Loucy (cell line): ENCODE results near the gene DNAJC11.
"Not testable (repeated sequence)": the region's sequence is repeated elsewhere in the genome, so short reads cannot be mapped to it uniquely, and the experiment has no call there.

Source experiments
- H2AFZ ChIP-seq: fragments of 200-600 bp; sonication (generic); 2 replicates; pipeline ENCODE4 v1.6.0; 2016; ENCODE audit warnings: antibody characterized with exemption, mild to moderate bottlenecking, low read length, moderate library complexity
- H3F3A ChIP-seq: fragments of 200-600 bp; 2 replicates; pipeline ENCODE4 v1.6.0; 2016; ENCODE audit warnings: antibody characterized with exemption, low read depth, mild to moderate bottlenecking
- H3K27me3 ChIP-seq: fragments of 200-600 bp; sonication (generic); 2 replicates; pipeline ENCODE4 v1.6.1; 2014; ENCODE audit warnings: low read length, mild to moderate bottlenecking; ENCODE audit not compliant: insufficient read depth, poor library complexity, severe bottlenecking
- H3K36me3 ChIP-seq: fragments of 200-600 bp; sonication (generic); 2 replicates; pipeline ENCODE4 v1.6.1; 2016; ENCODE audit warnings: low read length; ENCODE audit not compliant: insufficient read depth
- H3K4me1 ChIP-seq: fragments of 200-600 bp; sonication (generic); 2 replicates; pipeline ENCODE4 v1.5.1; 2014; ENCODE audit warnings: low read length, mild to moderate bottlenecking; ENCODE audit not compliant: insufficient read depth, poor library complexity, severe bottlenecking
- H3K4me2 ChIP-seq: fragments of 200-600 bp; sonication (generic); 2 replicates; pipeline ENCODE4 v1.6.0; 2014; ENCODE audit warnings: antibody characterized with exemption, low read length, low read depth, mild to moderate bottlenecking; ENCODE audit not compliant: poor library complexity, severe bottlenecking
- H3K4me3 ChIP-seq: fragments of 200-600 bp; sonication (generic); 2 replicates; pipeline ENCODE4 v1.5.1; 2014; ENCODE audit warnings: low read length, mild to moderate bottlenecking, mixed read lengths; ENCODE audit not compliant: poor library complexity, severe bottlenecking
- H3K79me2 ChIP-seq: fragments of 200-600 bp; sonication (generic); 2 replicates; pipeline ENCODE4 v1.6.1; 2014; ENCODE audit warnings: low read length; ENCODE audit not compliant: insufficient read depth
- H3K9ac ChIP-seq: fragments of 200-600 bp; sonication (generic); 2 replicates; pipeline ENCODE4 v1.6.0; 2014; ENCODE audit warnings: mild to moderate bottlenecking, low read depth, low read length, moderate library complexity; ENCODE audit not compliant: poor library complexity, severe bottlenecking
- H3K9me2 ChIP-seq: fragments of 200-600 bp; sonication (generic); replicated peaks from 2 replicates; pipeline ENCODE4 v1.6.1; 2016; ENCODE audit warnings: low read depth, low read length, mixed read lengths
- H3K9me3 ChIP-seq: fragments of 200-600 bp; sonication (generic); 2 replicates; pipeline ENCODE4 v1.6.1; 2014; ENCODE audit warnings: mild to moderate bottlenecking, antibody characterized with exemption, low read length, low read depth; ENCODE audit not compliant: insufficient read depth
- H4K20me1 ChIP-seq: fragments of 200-600 bp; sonication (generic); 2 replicates; pipeline ENCODE4 v1.6.0; 2014; ENCODE audit warnings: antibody characterized with exemption, low read length, mild to moderate bottlenecking; ENCODE audit not compliant: insufficient read depth, poor library complexity, severe bottlenecking
- CTCF ChIP-seq: fragments of 200-600 bp; sonication (generic); conservative IDR thresholded peaks from 2 replicates; pipeline ENCODE4 v1.5.1; 2014; ENCODE audit warnings: mild to moderate bottlenecking, antibody characterized with exemption, low read length
- EZH2phosphoT487 ChIP-seq: fragments of 200-600 bp; IDR thresholded peaks from 2 replicates; pipeline ENCODE4 v1.6.1; 2018; ENCODE audit warnings: antibody characterized with exemption, mild to moderate bottlenecking, moderate library complexity, borderline replicate concordance

Gene DNAJC11

GRCh38 chr1:6601923-6602668 is 99.5 kb downstream of the DNAJC11 start:
- H3K79me2 ChIP-seq, result peaks cover 53% of the 10 kb centered on the region
- peak overlapping the region; percentile 94 for H3K4me2 ChIP-seq
- H3K36me3 ChIP-seq, result peaks cover 14% of the 10 kb centered on the region; the same call in 1 of the 2 replicates
- peaks cover 29% of the 10 kb centered on the region for H4K20me1 ChIP-seq
- no peaks in the 10 kb centered on the region for H3K27me3 ChIP-seq
- no peaks in the 10 kb centered on the region for H3K9me2 ChIP-seq
- H3K4me3 ChIP-seq, result peak overlapping the region; percentile 81
- no peaks in the 10 kb centered on the region for H3K9me3 ChIP-seq
- H3K9ac ChIP-seq, result peak overlapping the region; percentile 74
- H2AFZ ChIP-seq, result peak overlapping the region; percentile 94
- H3F3A ChIP-seq, result 0 out of 2 replicates have a peak, but pooled peaks cover 5% of the 10 kb centered on the region
- TF ChIP-seq EZH2phosphoT487, result no peak
- TF ChIP-seq CTCF, result no peak
- peaks cover 24% of the 10 kb centered on the region for H3K4me1 ChIP-seq

- H3K27me3 ChIP-seq, result no peaks in the 10 kb centered on the region
- peak overlapping the region; percentile 74 for H3K9ac ChIP-seq
- H3K9me3 ChIP-seq, result no peaks in the 10 kb centered on the region
- TF ChIP-seq CTCF, result 0 out of 2 replicates have a peak, but pooled peaks have one; percentile 18
- TF ChIP-seq EZH2phosphoT487, result no peak
- H3F3A ChIP-seq, result 0 out of 2 replicates have a peak, but pooled peaks cover 5% of the 10 kb centered on the region
- H3K4me3 ChIP-seq, result peak overlapping the region; percentile 81
- peaks cover 61% of the 10 kb centered on the region for H3K79me2 ChIP-seq
- H2AFZ ChIP-seq, result peak overlapping the region; percentile 94
- H3K4me1 ChIP-seq, result peaks cover 28% of the 10 kb centered on the region
- H3K4me2 ChIP-seq, result peak overlapping the region; percentile 94
- H3K36me3 ChIP-seq, result peaks cover 19% of the 10 kb centered on the region; the same call in 1 of the 2 replicates
- H4K20me1 ChIP-seq, result peaks cover 34% of the 10 kb centered on the region
- H3K9me2 ChIP-seq, result no peaks in the 10 kb centered on the region
Measured at GRCh38 chr1:6601049-6601922, 100.3 kb downstream of the DNAJC11 start.

- Histone ChIP-seq H3K4me1 (peaks cover 28% of the 10 kb centered on the region), H3K9me3 (no peaks in the 10 kb centered on the region), H3F3A (0 out of 2 replicates have a peak, but pooled peaks cover 5% of the 10 kb centered on the region), H3K9me2 (no peaks in the 10 kb centered on the region), H3K4me3 (peak overlapping the region; percentile 81), H3K79me2 (peaks cover 69% of the 10 kb centered on the region), H3K27me3 (no peaks in the 10 kb centered on the region), H2AFZ (peak overlapping the region; percentile 94), H3K4me2 (peak overlapping the region; percentile 94), H4K20me1 (peaks cover 36% of the 10 kb centered on the region), H3K9ac (peak overlapping the region; percentile 74), H3K36me3 (peaks cover 26% of the 10 kb centered on the region; the same call in 1 of the 2 replicates)
- TF ChIP-seq CTCF (no peak), EZH2phosphoT487 (no peak)
Measured at GRCh38 chr1:6600410-6601048, 101.1 kb downstream of the DNAJC11 start.

GRCh38 chr1:6599991-6600390 is 101.6 kb downstream of the DNAJC11 start:
- not testable (repeated sequence) for H2AFZ ChIP-seq, H3K9me3 ChIP-seq, H3F3A ChIP-seq, H3K27me3 ChIP-seq, H3K9me2 ChIP-seq
- peaks cover 30% of the 10 kb centered on the region; the same call in 1 of the 2 replicates for H3K36me3 ChIP-seq
- H3K4me3 ChIP-seq, result peak overlapping the region; percentile 81
- peaks cover 41% of the 10 kb centered on the region for H4K20me1 ChIP-seq
- peak overlapping the region; percentile 74 for H3K9ac ChIP-seq
- H3K4me2 ChIP-seq, result peak overlapping the region; percentile 94
- H3K79me2 ChIP-seq, result peaks cover 69% of the 10 kb centered on the region
- H3K4me1 ChIP-seq, result peaks cover 28% of the 10 kb centered on the region
